Adrenal gland (tissue), 12 donors: ENCODE results near the gene SLC15A3. TPM values are rescaled to one million over a fixed set of nuclear protein-coding genes. Genes with fewer than 3 reads are reported as not detected.

Experiments
- DNase-seq, 7 donors: peaks; one replicate each; pipeline ENCODE4 v3.0.0-alpha.2; 2019 to 2020
- H3K27ac ChIP-seq, 5 donors: fragments of 200-600 bp; sonication (generic) in 4 of 5; 1 replicate in 3 of 5; 2 replicates in 2 of 5; pipeline versions ENCODE4 v1.5.1 to v1.8.0; 2016 to 2020; ENCODE audit warnings: mild to moderate bottlenecking in 1 of 5
- H3K27me3 ChIP-seq: fragments of 200-600 bp; 2 replicates; pipeline ENCODE4 v1.8.0; 2021
- H3K36me3 ChIP-seq, 2 donors: fragments of 200-600 bp; replicated peaks in 1 of 2; 1 replicate in 1 of 2; 2 replicates in 1 of 2; pipeline versions ENCODE4 v1.5.1 to v1.8.0; 2018 to 2022
- H3K4me1 ChIP-seq, 2 donors: fragments of 200-600 bp; replicated peaks in 1 of 2; 1 replicate in 1 of 2; 2 replicates in 1 of 2; pipeline versions ENCODE4 v1.5.1 to v1.8.0; 2018 to 2021
- H3K4me3 ChIP-seq, 4 donors: fragments of 200-600 bp; sonication (generic) in 3 of 4; one replicate each; pipeline ENCODE4 v1.5.1; 2016 to 2018
- H3K9me3 ChIP-seq, 3 donors: fragments of 200-600 bp; sonication (generic) in 1 of 3; replicated peaks in 1 of 3; 1 replicate in 2 of 3; 2 replicates in 1 of 3; pipeline versions ENCODE4 v1.5.1 to v1.8.0; 2016 to 2021
- POLR2A ChIP-seq, 2 donors: fragments of 450-650 bp; IDR thresholded peaks; one replicate each; pipeline ENCODE4 v1.6.1; 2017; ENCODE audit warnings: antibody characterized with exemption in 2 of 2, mild to moderate bottlenecking in 2 of 2, moderate library complexity in 1 of 2
- WGBS, 4 donors: extraction: QIAGEN DNeasy Blood & Tissue Kit in 2 of 4; methylation state at CpG; one replicate each; pipeline versions ENCODE4 v1.1.5 to v1.1.7; 2013 to 2017; 5-methylcytosine and 5-hydroxymethylcytosine counted together
- intact Hi-C, 2 donors: fragments of 100-400 bp; cut with DNase I; formaldehyde crosslinking; loops; one replicate each; pipeline versions ENCODE4 v1.14.1 to v1.15.0; 2022 to 2023
- polyA plus RNA-seq, 3 donors: library from polyadenylated mRNA; stranded (reverse); fragments of 200-250 nt in 2 of 3; fragments of 350-450 nt in 1 of 3; fragmentation: Illumina TruSeq in 1 of 3; extraction: RNeasy Lipid Tissue Mini Kit (QIAGEN cat#74804) in 1 of 3; gene quantifications; one replicate each; pipeline ENCODE4 v1.2.3, GENCODE V29; 2013 to 2014
- total RNA-seq, 9 donors: library from RNA; depleted of rRNA in 4 of 9; stranded (reverse); fragments of >200 nt in 4 of 9; fragments of 120-200 nt in 1 of 9; fragmentation: NEBNext Ultra II Directional in 1 of 9; extraction: Animal tissue kit (Norgen Biotek cat#: 25700) in 1 of 9; gene quantifications; one replicate each; pipeline versions ENCODE4 v1.1.0 to v1.2.4, GENCODE V29; 2013 to 2023
- TF ChIP-seq, protein P1 (sequence below), 6 experiments: fragments of 450-650 bp in 4 of 6; fragments of 200-600 bp in 2 of 6; sonication (generic) in 1 of 6; IDR thresholded peaks; 1 replicate in 5 of 6; 2 replicates in 1 of 6; pipeline versions ENCODE4 v1.5.1 to v1.8.0; 2016 to 2021; ENCODE audit warnings: antibody characterized with exemption in 6 of 6, mild to moderate bottlenecking in 2 of 6, moderate library complexity in 1 of 6
- donor health status: healthy with polysubstance abuse.
- donor health status: Bipolar disorder and iron deficiency.
- donor health status: DM: yes; HTN: yes; CAD: no.
- donor health status: DM: no; HTN: no; CAD: no.
- donor health status: DM: no; HTN: no; CAD: no.
- donor health status: DM: yes; HTN: yes; CAD: no.

The SLC15A3 gene
- total and polyA plus RNA-seq, 12 donors = 6.7 to 57.7 (median 31.0) TPM

DNA sequence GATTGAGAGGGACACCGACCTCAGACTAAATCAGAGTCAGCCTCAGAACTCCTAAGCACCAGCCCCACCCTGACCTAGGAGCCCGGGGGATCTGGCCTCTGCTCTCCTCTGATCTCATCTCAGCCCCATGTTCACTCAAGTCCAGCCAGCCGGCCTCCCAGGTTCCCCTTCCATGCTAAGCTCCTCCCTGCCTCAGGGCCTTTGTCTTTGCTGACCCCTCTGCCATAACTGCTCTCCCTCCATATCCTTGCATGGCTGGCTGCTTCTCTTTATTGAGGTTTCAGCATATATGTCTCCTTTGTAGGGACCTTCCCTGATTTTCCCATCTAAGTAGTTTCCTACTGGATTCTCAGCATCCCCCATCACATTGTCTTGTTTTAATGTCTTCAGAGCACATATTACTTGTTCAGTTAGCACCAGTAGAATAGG, 780 bp upstream of the SLC15A3 start:
- 31 to 71% (median 55%) methylated on average over 1 to 3 of the region's 3 CpGs for WGBS, 4 donors
- TF ChIP-seq POLR2A (IDR thresholded peaks at IDR 0.05) = no peak
- intact Hi-C loops = no loop called here
- H3K4me3 ChIP-seq = peak overlapping the region in 1 of 4 donors; percentile 62
- H3K36me3 ChIP-seq = no peaks in the 10 kb centered on the region
- H3K27ac ChIP-seq = peak overlapping the region; percentile 1 to 91 (median 73)
- no peaks in the 10 kb centered on the region for H3K9me3 ChIP-seq
- DNase-seq = no peak
- peaks cover 4% of the 10 kb centered on the region for H3K27me3 ChIP-seq
- H3K4me1 ChIP-seq = no peaks in the 10 kb centered on the region

DNA sequence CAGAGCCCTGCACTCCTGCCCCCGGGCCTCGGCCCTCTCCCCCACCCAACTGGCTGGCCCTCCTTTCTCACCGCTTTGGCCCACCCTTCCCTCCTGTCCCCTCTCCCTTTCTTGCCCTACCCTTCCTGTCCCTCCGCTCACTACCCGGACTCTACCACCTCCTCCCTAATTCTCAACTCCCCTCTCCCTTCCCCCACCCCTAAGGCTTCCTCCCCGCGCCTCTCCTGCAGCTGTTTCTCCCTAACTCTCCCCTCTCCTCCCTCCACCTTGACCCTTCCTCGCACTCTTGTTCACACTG, 421 bp downstream of the SLC15A3 start:
- no peaks in the 10 kb centered on the region for H3K9me3 ChIP-seq
- peak overlapping the region in 4 of 5 donors; percentile 64 to 91 (median 76) for H3K27ac ChIP-seq
- intact Hi-C loops = no loop called here
- DNase-seq = no peak
- TF ChIP-seq, protein P1, sequence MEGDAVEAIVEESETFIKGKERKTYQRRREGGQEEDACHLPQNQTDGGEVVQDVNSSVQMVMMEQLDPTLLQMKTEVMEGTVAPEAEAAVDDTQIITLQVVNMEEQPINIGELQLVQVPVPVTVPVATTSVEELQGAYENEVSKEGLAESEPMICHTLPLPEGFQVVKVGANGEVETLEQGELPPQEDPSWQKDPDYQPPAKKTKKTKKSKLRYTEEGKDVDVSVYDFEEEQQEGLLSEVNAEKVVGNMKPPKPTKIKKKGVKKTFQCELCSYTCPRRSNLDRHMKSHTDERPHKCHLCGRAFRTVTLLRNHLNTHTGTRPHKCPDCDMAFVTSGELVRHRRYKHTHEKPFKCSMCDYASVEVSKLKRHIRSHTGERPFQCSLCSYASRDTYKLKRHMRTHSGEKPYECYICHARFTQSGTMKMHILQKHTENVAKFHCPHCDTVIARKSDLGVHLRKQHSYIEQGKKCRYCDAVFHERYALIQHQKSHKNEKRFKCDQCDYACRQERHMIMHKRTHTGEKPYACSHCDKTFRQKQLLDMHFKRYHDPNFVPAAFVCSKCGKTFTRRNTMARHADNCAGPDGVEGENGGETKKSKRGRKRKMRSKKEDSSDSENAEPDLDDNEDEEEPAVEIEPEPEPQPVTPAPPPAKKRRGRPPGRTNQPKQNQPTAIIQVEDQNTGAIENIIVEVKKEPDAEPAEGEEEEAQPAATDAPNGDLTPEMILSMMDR (IDR thresholded peaks at IDR 0.05) = no peak
- TF ChIP-seq POLR2A (IDR thresholded peaks at IDR 0.05) = no peak
- peak overlapping the region in 2 of 4 donors; percentile 9 to 62 for H3K4me3 ChIP-seq
- WGBS, 4 donors = 22 to 35% (median 26%) methylated on average over 7 to 8 of the region's 8 CpGs
- H3K4me1 ChIP-seq = no peaks in the 10 kb centered on the region
- H3K27me3 ChIP-seq = peaks cover 4% of the 10 kb centered on the region
- H3K36me3 ChIP-seq = no peaks in the 10 kb centered on the region

DNA sequence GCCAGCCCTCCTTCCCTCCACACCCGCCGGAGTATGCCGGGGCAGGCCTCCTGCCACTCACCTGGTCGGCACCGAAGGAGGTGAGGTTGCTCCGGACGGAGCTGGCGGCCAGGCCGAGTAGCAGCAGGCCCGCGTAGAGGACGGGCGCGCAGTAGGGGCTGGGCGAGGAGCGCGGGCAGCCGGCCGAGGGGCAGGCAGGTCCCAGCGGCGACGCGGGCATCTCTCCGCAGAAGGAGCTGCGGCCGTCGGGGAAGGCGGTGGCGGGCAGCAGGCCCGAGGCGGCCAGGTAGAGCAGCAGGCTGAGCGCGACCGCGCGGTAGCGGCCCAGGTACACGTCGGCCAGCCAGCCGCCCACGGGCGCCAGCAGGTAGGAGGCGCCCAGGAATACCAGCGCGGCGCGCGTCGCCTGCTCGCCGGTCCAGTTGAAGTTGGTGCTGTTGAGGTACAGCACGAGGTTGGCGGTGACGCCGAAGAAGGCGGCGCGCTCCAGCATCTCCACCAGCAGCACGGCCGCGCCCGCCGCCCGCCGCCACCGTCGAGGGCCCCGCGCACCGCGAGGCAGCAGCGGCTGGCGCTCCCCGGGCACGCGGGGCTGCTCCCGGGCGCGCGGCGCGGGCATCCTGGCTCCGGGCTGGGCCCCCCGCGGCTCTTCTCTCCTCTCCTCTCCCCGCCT, 907 bp downstream of the SLC15A3 start:
- Histone ChIP-seq H3K27me3 (peaks cover 4% of the 10 kb centered on the region), H3K4me1 (no peaks in the 10 kb centered on the region), H3K27ac (peak overlapping the region in 3 of 5 donors; percentile 26 to 91 (median 64)), H3K36me3 (peaks cover 0 to 3% of the 10 kb centered on the region in 2 donors), H3K4me3 (peak overlapping the region; percentile 16 to 62 (median 28)), H3K9me3 (no peaks in the 10 kb centered on the region)
- intact Hi-C loops = no loop called here
- no peak for DNase-seq
- TF ChIP-seq POLR2A (IDR thresholded peaks at IDR 0.05) = no peak
- TF ChIP-seq, protein P1 (IDR thresholded peaks at IDR 0.05) = no peak
- 12 to 44% (median 15%) methylated on average over 3 to 86 of the region's 86 CpGs for WGBS, 4 donors

DNA sequence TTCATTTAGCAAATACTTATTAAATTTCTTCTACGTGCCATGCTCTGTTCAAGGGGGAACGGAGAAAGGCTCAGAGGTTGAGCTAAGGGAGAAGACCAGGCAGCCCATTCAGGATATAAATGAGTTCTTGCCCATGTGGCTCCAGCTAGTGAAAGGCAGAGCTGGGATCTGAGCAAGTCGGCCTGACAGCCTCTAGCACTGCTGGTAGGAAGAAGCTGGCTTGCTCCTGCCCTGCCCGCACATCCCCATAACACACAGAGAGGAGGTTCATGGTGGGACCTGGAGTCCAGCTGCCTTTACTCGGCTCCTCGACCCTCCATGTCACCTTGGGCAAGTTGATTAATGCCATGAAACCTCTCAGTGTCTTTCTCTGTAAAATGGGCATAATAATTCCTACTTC, 2.0 kb downstream of the SLC15A3 start:
- DNase-seq = no peak
- peaks cover 4% of the 10 kb centered on the region for H3K27me3 ChIP-seq
- H3K4me1 ChIP-seq = no peaks in the 10 kb centered on the region
- peaks cover 0 to 5% of the 10 kb centered on the region in 2 donors for H3K36me3 ChIP-seq
- peak overlapping the region in 1 of 4 donors; percentile 62 for H3K4me3 ChIP-seq
- no peak overlapping the region for H3K27ac ChIP-seq
- intact Hi-C loops = no loop called here
- no peaks in the 10 kb centered on the region for H3K9me3 ChIP-seq
- TF ChIP-seq, protein P1 (IDR thresholded peaks at IDR 0.05) = no peak
- no peak for TF ChIP-seq POLR2A (IDR thresholded peaks at IDR 0.05)
- 71 to 78% (median 75%) methylated on average over 4 to 6 of the region's 6 CpGs for WGBS, 4 donors

DNA sequence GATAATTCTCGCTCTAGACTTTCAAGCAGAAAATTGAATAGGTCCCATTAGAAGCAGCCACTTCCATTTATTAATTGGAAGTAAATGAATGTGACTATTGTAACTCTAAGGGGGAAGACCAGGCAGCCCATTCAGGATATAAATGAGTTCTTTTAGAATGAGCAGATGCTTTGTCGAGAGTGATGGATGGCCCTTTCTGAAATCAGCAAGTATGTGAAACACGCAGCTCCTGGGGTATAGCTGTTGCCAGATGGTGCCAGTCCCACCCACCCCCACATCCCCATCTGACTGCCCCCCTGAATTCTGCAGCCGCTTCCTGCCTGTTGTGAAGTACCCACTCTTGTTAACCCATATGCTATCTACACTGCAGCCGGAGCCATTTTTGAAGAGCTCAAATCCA, 3.7 kb downstream of the SLC15A3 start:
- intact Hi-C loops = no loop called here
- H3K27me3 ChIP-seq = peaks cover 4% of the 10 kb centered on the region
- peaks cover 0 to 5% of the 10 kb centered on the region in 2 donors for H3K36me3 ChIP-seq
- H3K27ac ChIP-seq = no peak overlapping the region
- DNase-seq = no peak
- 81 to 85% (median 83%) methylated on average over 4 to 5 of the region's 5 CpGs for WGBS, 4 donors
- H3K4me1 ChIP-seq = no peaks in the 10 kb centered on the region
- TF ChIP-seq POLR2A (IDR thresholded peaks at IDR 0.05) = no peak
- TF ChIP-seq, protein P1 (IDR thresholded peaks at IDR 0.05) = no peak
- H3K4me3 ChIP-seq = no peak overlapping the region
- H3K9me3 ChIP-seq = no peaks in the 10 kb centered on the region
